ENCODE results near the gene ZIK1.
A peak's percentile ranks its signal among the peaks of the same experiment; 100 is the strongest.

The ZIK1 gene

DNA sequence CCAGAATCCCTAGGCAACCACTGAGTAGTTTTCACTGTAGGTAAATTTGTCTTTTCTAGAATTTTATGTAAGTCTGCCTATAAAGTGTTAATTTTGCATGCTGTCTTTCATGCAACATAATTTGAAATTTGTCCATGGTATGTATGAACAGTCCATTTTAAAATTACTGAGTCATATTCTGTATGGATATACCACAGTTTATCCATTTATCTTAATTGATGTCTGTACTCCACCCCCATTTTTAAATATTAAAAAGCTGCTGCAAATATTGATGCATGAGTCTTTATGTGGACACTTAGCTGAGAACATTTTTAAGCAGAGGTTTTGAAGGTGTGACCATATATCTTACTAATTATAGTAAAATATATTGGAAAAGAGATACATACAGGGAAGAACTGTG, 39.1 kb downstream of the ZIK1 start:
- Histone ChIP-seq H2AFZ (ENCODE audit: low read depth, low read length) (no peak overlapping the region), H3K27me3 (ENCODE audit: insufficient read depth, low read length) (no peaks in the 10 kb centered on the region), H3K4me1 (ENCODE audit: insufficient read depth, low read length) (no peaks in the 10 kb centered on the region), H3K4me3 (ENCODE audit: low read length) (no peak overlapping the region), H3K9me3 (ENCODE audit: low read length) (peaks cover 71% of the 10 kb centered on the region), H3K36me3 (ENCODE audit: insufficient read depth, low read length) (peaks cover 74% of the 10 kb centered on the region)

DNA sequence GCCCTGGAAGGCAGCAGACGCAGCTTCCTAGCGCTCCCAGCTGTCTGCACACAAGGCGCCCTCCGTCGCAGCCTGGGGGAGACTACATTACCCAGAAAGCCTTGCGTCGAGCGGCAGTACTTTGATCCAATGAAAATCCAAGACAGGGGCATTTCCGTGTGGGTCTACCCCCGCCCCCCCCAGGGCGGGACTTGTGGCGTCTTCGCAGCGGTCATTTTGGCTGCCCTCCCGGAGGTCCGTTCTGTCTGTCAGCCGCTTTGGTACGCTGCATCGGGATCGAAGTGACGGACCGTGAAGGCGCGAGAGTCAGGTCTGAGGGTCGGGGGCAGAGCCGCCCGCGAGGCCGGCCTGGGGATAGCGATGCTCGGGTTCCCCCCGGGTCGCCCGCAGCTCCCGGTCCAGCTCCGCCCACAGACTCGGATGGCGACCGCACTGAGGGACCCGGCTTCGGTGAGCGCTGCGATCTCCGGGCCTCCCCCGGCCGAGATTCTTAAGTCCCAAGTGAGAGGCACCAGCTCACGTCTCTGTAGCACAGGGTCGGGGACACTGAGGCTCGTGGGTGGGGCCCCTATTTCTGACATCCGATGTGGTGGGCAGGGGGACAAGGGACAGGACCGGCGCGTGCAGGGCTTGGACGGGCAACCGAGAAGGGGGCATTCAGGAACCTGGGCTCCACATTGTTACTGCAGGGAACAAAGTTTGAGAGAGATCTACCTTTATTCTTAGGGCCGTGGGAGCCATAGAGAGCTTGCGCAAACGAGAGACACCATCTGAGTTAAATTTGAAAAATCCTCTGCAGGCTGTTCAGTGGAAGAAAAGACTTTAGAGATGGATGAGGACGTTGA, 49.3 kb downstream of the ZIK1 start, which contains the start of gene ZNF211:
Gene ZNF211, plus strand, starts transcription at position 182 of the 845 bp plus-strand sequence. Its CDS starts 179 bp downstream, at position 361.
- no peaks in the 10 kb centered on the region for H3K27me3 ChIP-seq (ENCODE audit: insufficient read depth, low read length)
- H2AFZ ChIP-seq (ENCODE audit: low read depth, low read length), result peak within 1 kb of the TSS; percentile 55
- peak within 1 kb of the TSS; percentile 76 for H3K4me3 ChIP-seq (ENCODE audit: low read length)
- peaks cover 45% of the 10 kb centered on the region for H3K36me3 ChIP-seq (ENCODE audit: insufficient read depth, low read length)
- peaks cover 16% of the 10 kb centered on the region for H3K9me3 ChIP-seq (ENCODE audit: low read length)
- H3K4me1 ChIP-seq (ENCODE audit: insufficient read depth, low read length), result peaks cover 10% of the 10 kb centered on the region

DNA sequence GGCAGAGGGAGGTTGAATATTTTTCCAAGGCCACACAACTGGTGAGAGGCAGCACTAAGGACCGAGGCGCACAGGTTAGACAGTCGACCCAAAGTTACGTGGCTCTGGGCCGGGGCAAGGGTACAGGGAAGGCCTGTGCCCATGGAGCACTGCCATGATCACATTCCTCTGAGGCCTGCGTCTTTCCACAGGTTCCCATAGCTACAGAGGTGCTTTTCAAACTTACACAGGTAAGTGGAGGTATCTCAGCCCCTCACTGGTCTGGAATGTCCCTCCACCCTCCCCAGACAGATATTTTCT, 49.8 kb downstream of the ZIK1 start:
- Histone ChIP-seq H3K36me3 (ENCODE audit: insufficient read depth, low read length) (peaks cover 45% of the 10 kb centered on the region), H3K4me3 (ENCODE audit: low read length) (peak overlapping the region; percentile 76), H3K9me3 (ENCODE audit: low read length) (peaks cover 20% of the 10 kb centered on the region), H3K27me3 (ENCODE audit: insufficient read depth, low read length) (no peaks in the 10 kb centered on the region), H3K4me1 (ENCODE audit: insufficient read depth, low read length) (peaks cover 10% of the 10 kb centered on the region), H2AFZ (ENCODE audit: low read depth, low read length) (peak overlapping the region; percentile 55)

DNA sequence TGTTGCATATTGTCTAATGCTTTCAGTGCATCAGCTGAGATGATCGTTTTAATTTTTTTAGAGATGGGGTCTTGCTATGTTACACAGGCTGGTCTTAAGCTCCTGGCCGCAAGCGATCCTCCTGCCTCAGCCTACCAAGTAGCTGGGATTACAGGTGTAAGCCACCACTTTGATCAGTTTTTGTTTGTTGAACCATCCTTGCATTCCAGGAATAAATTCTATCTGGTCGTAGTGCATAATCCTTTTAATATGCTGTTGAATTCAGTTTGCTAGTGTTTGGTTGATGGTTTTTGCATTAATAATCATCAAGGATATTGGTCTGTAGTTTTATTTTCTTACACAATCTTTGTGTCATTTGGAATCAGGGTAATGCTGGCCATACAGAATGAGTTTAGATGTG, 53.4 kb downstream of the ZIK1 start:
- no peak overlapping the region for H3K4me3 ChIP-seq (ENCODE audit: low read length)
- H3K36me3 ChIP-seq (ENCODE audit: insufficient read depth, low read length), result peaks cover 69% of the 10 kb centered on the region
- no peaks in the 10 kb centered on the region for H3K27me3 ChIP-seq (ENCODE audit: insufficient read depth, low read length)
- no peak overlapping the region for H2AFZ ChIP-seq (ENCODE audit: low read depth, low read length)
- H3K9me3 ChIP-seq (ENCODE audit: low read length), result peaks cover 51% of the 10 kb centered on the region
- H3K4me1 ChIP-seq (ENCODE audit: insufficient read depth, low read length), result peaks cover 10% of the 10 kb centered on the region

DNA sequence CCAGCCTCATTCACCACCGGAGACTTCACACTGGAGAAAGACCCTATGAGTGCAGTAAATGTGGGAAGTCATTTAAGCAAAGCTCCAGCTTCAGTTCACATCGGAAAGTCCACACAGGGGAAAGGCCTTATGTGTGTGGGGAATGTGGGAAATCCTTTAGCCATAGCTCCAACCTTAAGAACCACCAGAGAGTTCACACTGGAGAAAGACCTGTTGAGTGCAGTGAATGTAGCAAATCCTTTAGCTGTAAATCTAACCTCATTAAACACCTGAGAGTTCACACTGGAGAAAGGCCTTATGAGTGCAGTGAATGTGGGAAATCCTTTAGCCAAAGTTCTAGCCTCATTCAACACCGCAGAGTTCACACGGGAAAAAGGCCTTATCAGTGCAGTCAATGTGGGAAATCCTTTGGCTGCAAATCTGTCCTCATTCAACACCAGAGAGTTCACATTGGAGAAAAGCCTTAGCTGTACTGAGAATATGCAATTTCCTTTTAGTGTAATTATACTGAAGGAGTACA, 57.8 kb downstream of the ZIK1 start:
- peaks cover 50% of the 10 kb centered on the region for H3K9me3 ChIP-seq (ENCODE audit: low read length)
- H3K36me3 ChIP-seq (ENCODE audit: insufficient read depth, low read length), result peaks cover 56% of the 10 kb centered on the region
- H3K4me1 ChIP-seq (ENCODE audit: insufficient read depth, low read length), result no peaks in the 10 kb centered on the region
- H3K27me3 ChIP-seq (ENCODE audit: insufficient read depth, low read length), result no peaks in the 10 kb centered on the region
- no peak overlapping the region for H2AFZ ChIP-seq (ENCODE audit: low read depth, low read length)
- no peak overlapping the region for H3K4me3 ChIP-seq (ENCODE audit: low read length)

DNA sequence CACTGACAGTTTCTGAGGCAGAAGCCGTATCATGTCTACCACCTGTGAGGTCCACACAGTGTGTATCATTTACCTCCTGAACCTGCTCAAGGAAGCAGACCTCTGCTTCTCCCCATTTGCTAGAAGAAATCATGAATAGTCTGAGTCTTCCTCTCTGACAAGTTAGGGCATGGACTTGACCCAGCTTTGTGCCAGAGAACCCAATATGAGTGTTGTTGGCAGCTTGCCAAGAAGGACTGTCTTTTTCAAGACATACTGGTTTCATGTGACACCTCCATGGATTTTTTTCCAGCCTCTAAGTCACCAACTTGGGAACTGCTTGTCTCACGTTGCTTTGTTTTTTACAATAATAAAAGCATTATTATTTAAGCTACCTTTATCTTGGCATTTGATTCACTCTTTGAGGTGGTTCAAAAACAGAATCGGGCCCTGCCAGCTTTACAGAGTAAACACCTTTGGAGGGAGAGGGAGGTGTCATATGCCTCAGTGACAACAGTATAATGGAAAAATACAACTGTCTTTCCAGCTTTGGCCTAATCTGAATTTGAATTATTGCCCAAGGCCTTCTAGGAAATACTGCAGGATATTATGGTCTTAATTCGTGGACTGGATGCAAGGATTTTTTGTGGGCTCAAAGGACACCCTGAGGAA, 58.6 kb downstream of the ZIK1 start:
- H3K27me3 ChIP-seq (ENCODE audit: insufficient read depth, low read length), result no peaks in the 10 kb centered on the region
- H3K4me3 ChIP-seq (ENCODE audit: low read length), result no peak overlapping the region
- no peaks in the 10 kb centered on the region for H3K4me1 ChIP-seq (ENCODE audit: insufficient read depth, low read length)
- H3K9me3 ChIP-seq (ENCODE audit: low read length), result peaks cover 43% of the 10 kb centered on the region
- no peak overlapping the region for H2AFZ ChIP-seq (ENCODE audit: low read depth, low read length)
- H3K36me3 ChIP-seq (ENCODE audit: insufficient read depth, low read length), result peaks cover 49% of the 10 kb centered on the region
